SJCRH30 (cell line): Measurements from ENCODE around the gene MNS1. TPM values are rescaled to one million over a fixed set of nuclear protein-coding genes. Genes with fewer than 3 reads are reported as not detected.
A peak's percentile ranks its signal among the peaks of the same experiment; 100 is the strongest.
"Not testable (repeated sequence)": the region's sequence is repeated elsewhere in the genome, so short reads cannot be mapped to it uniquely, and the experiment has no call there.

Experiments used
- DNase-seq, 2 experiments: peaks; one replicate each; pipeline ENCODE4 v3.0.0-alpha.2; 2015 to 2020
- H3K27ac ChIP-seq: fragments of 250-450 bp; sonication (Bioruptor Pico); 2 replicates; pipeline ENCODE4 v1.5.1; 2020; ENCODE audit warnings: mild to moderate bottlenecking, moderate library complexity
- H3K27me3 ChIP-seq: fragments of 250-450 bp; sonication (Bioruptor Pico); 2 replicates; pipeline ENCODE4 v1.5.1; 2020; ENCODE audit warnings: mild to moderate bottlenecking, moderate library complexity
- H3K36me3 ChIP-seq: fragments of 250-450 bp; sonication (Bioruptor Pico); 2 replicates; pipeline ENCODE4 v1.5.1; 2020; ENCODE audit warnings: mild to moderate bottlenecking, moderate library complexity
- H3K4me1 ChIP-seq: fragments of 250-450 bp; sonication (Bioruptor Pico); 2 replicates; pipeline ENCODE4 v1.5.1; 2020; ENCODE audit warnings: mild to moderate bottlenecking, moderate library complexity
- H3K4me3 ChIP-seq: fragments of 250-450 bp; sonication (Bioruptor Pico); 2 replicates; pipeline ENCODE4 v1.5.1; 2020; ENCODE audit warnings: mild to moderate bottlenecking, moderate library complexity
- H3K9me3 ChIP-seq: fragments of 250-450 bp; sonication (Bioruptor Pico); replicated peaks from 2 replicates; pipeline ENCODE4 v1.5.1; 2020; ENCODE audit warnings: mild to moderate bottlenecking, moderate library complexity
- total RNA-seq: library from RNA; depleted of rRNA; stranded (reverse); fragments of >200 nt; shearing (Covaris generic); gene quantifications from 2 replicates; pipeline ENCODE4 v1.2.3, GENCODE V29; 2014; rRNA removed

Gene MNS1
- total RNA-seq, result 8.2 and 10.6 TPM in 2 replicates

- Histone ChIP-seq H3K4me3 (peak within 1 kb of the TSS; percentile 62), H3K27me3 (no peaks in the 10 kb centered on the region), H3K36me3 (no peaks in the 10 kb centered on the region), H3K27ac (peak within 1 kb of the TSS; percentile 45), H3K4me1 (no peaks in the 10 kb centered on the region), H3K9me3 (no peaks in the 10 kb centered on the region)
- peak; percentile 87 to 93 for DNase-seq
These were observed at the start of gene MNS1 for GRCh38 chr15:56464893-56465520. TSS of gene MNS1 (minus strand) at chr15:56465137. CDS start at chr15:56464972, 165 bp downstream.

GRCh38 chr15:56496635-56497034 is 31.7 kb upstream of the MNS1 start:
- Histone ChIP-seq H3K36me3 (no peaks in the 10 kb centered on the region), H3K9me3 (no peaks in the 10 kb centered on the region), H3K27ac (no peak overlapping the region), H3K4me1 (no peaks in the 10 kb centered on the region), H3K4me3 (no peak overlapping the region), H3K27me3 (no peaks in the 10 kb centered on the region)
- peak; percentile 13 to 78 for DNase-seq

- Histone ChIP-seq H3K4me1 (no peaks in the 10 kb centered on the region), H3K4me3 (no peak overlapping the region), H3K27ac (no peak overlapping the region), H3K27me3 (no peaks in the 10 kb centered on the region), H3K36me3 (no peaks in the 10 kb centered on the region), H3K9me3 (no peaks in the 10 kb centered on the region)
- DNase-seq, result no peak
These were observed 30.6 kb upstream of the MNS1 start for GRCh38 chr15:56495533-56495932.

- H3K4me1 ChIP-seq, result no peaks in the 10 kb centered on the region
- H3K36me3 ChIP-seq, result no peaks in the 10 kb centered on the region
- H3K27ac ChIP-seq, result no peak overlapping the region
- H3K4me3 ChIP-seq, result no peak overlapping the region
- peak in 1 of 2 experiments; percentile 0 for DNase-seq
- H3K9me3 ChIP-seq, result no peaks in the 10 kb centered on the region
- no peaks in the 10 kb centered on the region for H3K27me3 ChIP-seq
These were observed 30.1 kb upstream of the MNS1 start for GRCh38 chr15:56495053-56495452.

- DNase-seq, result peak in 1 of 2 experiments; percentile 1
- no peaks in the 10 kb centered on the region for H3K36me3 ChIP-seq
- H3K9me3 ChIP-seq, result no peaks in the 10 kb centered on the region
- no peak overlapping the region for H3K4me3 ChIP-seq
- no peaks in the 10 kb centered on the region for H3K27me3 ChIP-seq
- H3K4me1 ChIP-seq, result no peaks in the 10 kb centered on the region
- no peak overlapping the region for H3K27ac ChIP-seq
These were observed 28.0 kb upstream of the MNS1 start for GRCh38 chr15:56492791-56493555.

GRCh38 chr15:56492236-56492635 is 27.3 kb upstream of the MNS1 start:
- Histone ChIP-seq H3K27me3 (no peaks in the 10 kb centered on the region), H3K27ac (no peak overlapping the region), H3K36me3 (no peaks in the 10 kb centered on the region), H3K4me3 (no peak overlapping the region), H3K4me1 (no peaks in the 10 kb centered on the region), H3K9me3 (no peaks in the 10 kb centered on the region)
- peak in 1 of 2 experiments; percentile 0 for DNase-seq

- no peak overlapping the region for H3K4me3 ChIP-seq
- peak; percentile 62 to 83 for DNase-seq
- no peaks in the 10 kb centered on the region for H3K9me3 ChIP-seq
- H3K27me3 ChIP-seq, result no peaks in the 10 kb centered on the region
- H3K27ac ChIP-seq, result no peak overlapping the region
- no peaks in the 10 kb centered on the region for H3K4me1 ChIP-seq
- no peaks in the 10 kb centered on the region for H3K36me3 ChIP-seq
These were observed 26.3 kb upstream of the MNS1 start for GRCh38 chr15:56491110-56491722.

GRCh38 chr15:56490461-56490860 is 25.5 kb upstream of the MNS1 start:
- no peaks in the 10 kb centered on the region for H3K9me3 ChIP-seq
- H3K4me1 ChIP-seq, result no peaks in the 10 kb centered on the region
- no peak overlapping the region for H3K4me3 ChIP-seq
- H3K27me3 ChIP-seq, result no peaks in the 10 kb centered on the region
- H3K27ac ChIP-seq, result no peak overlapping the region
- no peak for DNase-seq
- H3K36me3 ChIP-seq, result no peaks in the 10 kb centered on the region

- H3K4me1 ChIP-seq, H3K9me3 ChIP-seq, H3K27ac ChIP-seq, H3K27me3 ChIP-seq, H3K36me3 ChIP-seq, H3K4me3 ChIP-seq, DNase-seq: not testable (repeated sequence)
These were observed 21.3 kb upstream of the MNS1 start for GRCh38 chr15:56486206-56486605.

- not testable (repeated sequence) for H3K4me3 ChIP-seq, H3K9me3 ChIP-seq, H3K27ac ChIP-seq, H3K36me3 ChIP-seq, H3K4me1 ChIP-seq, DNase-seq, H3K27me3 ChIP-seq
These were observed 20.5 kb upstream of the MNS1 start for GRCh38 chr15:56485426-56485825.

GRCh38 chr15:56484287-56484686 is 19.4 kb upstream of the MNS1 start:
- no peak overlapping the region for H3K27ac ChIP-seq
- no peak overlapping the region for H3K4me3 ChIP-seq
- H3K9me3 ChIP-seq, result no peaks in the 10 kb centered on the region
- H3K4me1 ChIP-seq, result no peaks in the 10 kb centered on the region
- DNase-seq, result peak in 1 of 2 experiments; percentile 1
- H3K36me3 ChIP-seq, result no peaks in the 10 kb centered on the region
- H3K27me3 ChIP-seq, result no peaks in the 10 kb centered on the region

GRCh38 chr15:56475351-56475750 is 10.4 kb upstream of the MNS1 start:
- H3K9me3 ChIP-seq, result no peaks in the 10 kb centered on the region
- H3K27ac ChIP-seq, result no peak overlapping the region
- H3K4me3 ChIP-seq, result no peak overlapping the region
- H3K27me3 ChIP-seq, result no peaks in the 10 kb centered on the region
- no peaks in the 10 kb centered on the region for H3K4me1 ChIP-seq
- H3K36me3 ChIP-seq, result no peaks in the 10 kb centered on the region
- DNase-seq, result no peak

GRCh38 chr15:56473017-56473416 is 8.1 kb upstream of the MNS1 start:
- Histone ChIP-seq H3K27me3 (no peaks in the 10 kb centered on the region), H3K4me1 (no peaks in the 10 kb centered on the region), H3K4me3 (no peak overlapping the region), H3K27ac (no peak overlapping the region), H3K9me3 (no peaks in the 10 kb centered on the region), H3K36me3 (no peaks in the 10 kb centered on the region)
- DNase-seq, result no peak

GRCh38 chr15:56472278-56472677 is 7.3 kb upstream of the MNS1 start:
- Histone ChIP-seq H3K36me3 (no peaks in the 10 kb centered on the region), H3K4me1 (no peaks in the 10 kb centered on the region), H3K27me3 (no peaks in the 10 kb centered on the region), H3K9me3 (no peaks in the 10 kb centered on the region), H3K27ac (no peak overlapping the region), H3K4me3 (no peak overlapping the region)
- no peak for DNase-seq

GRCh38 chr15:56471440-56472069 is 6.6 kb upstream of the MNS1 start:
- no peak for DNase-seq
- H3K4me1 ChIP-seq, result no peaks in the 10 kb centered on the region
- H3K4me3 ChIP-seq, result no peak overlapping the region
- H3K27me3 ChIP-seq, result no peaks in the 10 kb centered on the region
- no peak overlapping the region for H3K27ac ChIP-seq
- no peaks in the 10 kb centered on the region for H3K9me3 ChIP-seq
- no peaks in the 10 kb centered on the region for H3K36me3 ChIP-seq
